HepG2 (cell line): ENCODE measurements around the gene RCBTB1. TPM values are rescaled to one million over a fixed set of nuclear protein-coding genes. Genes with fewer than 3 reads are reported as not detected.

Source experiments
- ATAC-seq: fragments of 200-7000 bp; cut with Tn5 transposase; 3 replicates; pipeline ENCODE4 v1.9.1; 2020; ENCODE audit warnings: mild to moderate bottlenecking, moderate library complexity
- BruUV-seq: library from RNA; stranded (reverse); fragments of 400-500 nt; replicated peaks from 2 replicates; lab custom pipeline; 2021; lab: Mats Ljungman, UMichigan
- CTCF ChIA-PET: fragments of 300-600 bp; formaldehyde crosslinking; extraction: SDS; loops from one replicate; lab custom pipeline; 2021; ENCODE audit warnings: low total read pairs, inconsistent platforms, low intra/inter-chr PET ratio; lab: Yijun Ruan, JAX
- POLR2A ChIA-PET: fragments of 350-600 bp; sonication (Branson Sonifier 250); formaldehyde crosslinking; loops from one replicate; lab custom pipeline; 2020; ENCODE audit warnings: antibody characterized with exemption, inconsistent platforms; lab: Yijun Ruan, JAX
- DNase-seq: peaks from one replicate; pipeline ENCODE4 v3.0.0-alpha.2; 2015; ENCODE audit warnings: low spot score
- FAIRE-seq: peaks from 3 replicates; lab custom pipeline; 2011; peaks lifted over from hg19 to GRCh38; lab: Jason Lieb, UNC
- H2AFZ ChIP-seq: one replicate; pipeline ENCODE4 v1.6.1; 2011; ENCODE audit warnings: low read length, inconsistent platforms
- H3K27ac ChIP-seq: fragments of 300-600 bp; 3 replicates; pipeline ENCODE4 v1.8.0; 2011; ENCODE audit warnings: mixed run types, mild to moderate bottlenecking, mixed read lengths, low read length, inconsistent platforms; ENCODE audit not compliant: insufficient read depth; ENCODE audit errors: extremely low read length
- H3K27me3 ChIP-seq, 2 experiments: fragments of 200-600 bp in 1 of 2; 2 replicates in 1 of 2; 3 replicates in 1 of 2; pipeline versions ENCODE4 v1.6.0 to v1.8.0; 2011; ENCODE audit warnings: low read length in 2 of 2, mild to moderate bottlenecking in 2 of 2, moderate library complexity in 2 of 2, inconsistent platforms in 1 of 2; ENCODE audit not compliant: insufficient read depth in 2 of 2, control insufficient read depth in 1 of 2
- H3K36me3 ChIP-seq, 2 experiments: fragments of 200-600 bp in 1 of 2; replicated peaks in 1 of 2; 2 replicates in 1 of 2; 3 replicates in 1 of 2; pipeline versions ENCODE4 v1.5.1 to v1.8.0; 2011; ENCODE audit warnings: low read length in 2 of 2, inconsistent platforms in 1 of 2; ENCODE audit not compliant: insufficient read depth in 2 of 2, control insufficient read depth in 1 of 2
- H3K4me1 ChIP-seq: 2 replicates; pipeline ENCODE4 v1.5.1; 2012; ENCODE audit warnings: low read length, inconsistent platforms; ENCODE audit not compliant: insufficient read depth
- H3K4me2 ChIP-seq: 2 replicates; pipeline ENCODE4 v1.6.0; 2011; ENCODE audit warnings: low read depth, low read length, inconsistent platforms
- H3K4me3 ChIP-seq, 3 experiments: fragments of 200-600 bp in 1 of 3; sonication (generic), shearing (Covaris generic) in 1 of 3; replicated peaks in 1 of 3; 2 replicates each; pipeline ENCODE4 v1.5.1; 2011 to 2016; ENCODE audit warnings: low read length in 3 of 3, inconsistent platforms in 2 of 3, low read depth in 2 of 3, mild to moderate bottlenecking in 2 of 3, control low read depth in 1 of 3, mixed read lengths in 1 of 3; ENCODE audit not compliant: insufficient read depth in 1 of 3
- H3K79me2 ChIP-seq: one replicate; pipeline ENCODE4 v1.6.1; 2011; ENCODE audit warnings: low read length, inconsistent platforms; ENCODE audit not compliant: insufficient read depth
- H3K9ac ChIP-seq: 2 replicates; pipeline ENCODE4 v1.6.0; 2011; ENCODE audit warnings: mild to moderate bottlenecking, low read depth, low read length, inconsistent platforms; ENCODE audit not compliant: insufficient read depth
- H3K9me3 ChIP-seq: 2 replicates; pipeline ENCODE4 v1.5.1; 2012; ENCODE audit warnings: mild to moderate bottlenecking, low read length
- H4K20me1 ChIP-seq: 2 replicates; pipeline ENCODE4 v1.6.0; 2011; ENCODE audit warnings: inconsistent platforms, mild to moderate bottlenecking, low read length, moderate library complexity; ENCODE audit not compliant: insufficient read depth
- BORCS8-MEF2B ChIP-seq: sonication (generic); formaldehyde crosslinking; IDR thresholded peaks from 2 replicates; pipeline ENCODE4 v1.8.0; 2022; ENCODE audit warnings: mild to moderate bottlenecking, missing genetic modification reagents
- CBX5 ChIP-seq: sonication (generic); formaldehyde crosslinking; IDR thresholded peaks from 2 replicates; pipeline ENCODE4 v1.4.0; 2020; ENCODE audit warnings: missing genetic modification reagents, borderline replicate concordance
- FIP1L1 ChIP-seq: fragments of 200-400 bp; formaldehyde crosslinking; IDR thresholded peaks from 2 replicates; pipeline ENCODE4 v1.6.1; 2018; ENCODE audit warnings: low read depth, mild to moderate bottlenecking, low read length, moderate library complexity, borderline replicate concordance; ENCODE audit not compliant: insufficient read depth
- HDAC2 ChIP-seq: sonication (generic); formaldehyde crosslinking; IDR thresholded peaks from 2 replicates; pipeline ENCODE4 v1.4.0; 2020; ENCODE audit warnings: missing genetic modification reagents
- HNF1B ChIP-seq: sonication (generic); formaldehyde crosslinking; IDR thresholded peaks from 2 replicates; pipeline ENCODE4 v1.5.1; 2020; ENCODE audit warnings: mild to moderate bottlenecking, moderate library complexity, missing genetic modification reagents
- KLF16 ChIP-seq, 2 experiments: sonication (generic) in 1 of 2; formaldehyde crosslinking in 1 of 2; IDR thresholded peaks; 2 replicates each; pipeline versions ENCODE4 v1.6.1 to v1.8.0; 2016 to 2023; ENCODE audit warnings: missing genetic modification reagents in 2 of 2, missing compliant biosample characterization in 1 of 2
- RORA ChIP-seq: sonication (generic); formaldehyde crosslinking; IDR thresholded peaks from 2 replicates; pipeline ENCODE4 v1.5.0; 2020; ENCODE audit warnings: mild to moderate bottlenecking, missing genetic modification reagents, moderate library complexity
- SOX13 ChIP-seq, 3 experiments: fragments of 450-650 bp in 1 of 3; sonication (generic) in 1 of 3; formaldehyde crosslinking in 1 of 3; IDR thresholded peaks in 2 of 3; conservative IDR thresholded peaks in 1 of 3; 2 replicates each; pipeline versions ENCODE4 v1.5.0 to v1.6.1; 2016 to 2020; ENCODE audit warnings: antibody characterized with exemption in 1 of 3, mild to moderate bottlenecking in 1 of 3, missing compliant biosample characterization in 1 of 3, missing genetic modification reagents in 1 of 3, moderate library complexity in 1 of 3
- ZNF331 ChIP-seq: sonication (generic); formaldehyde crosslinking; IDR thresholded peaks from 2 replicates; pipeline ENCODE4 v1.4.0; 2020; ENCODE audit warnings: missing genetic modification reagents
- ZNF747 ChIP-seq: sonication (generic); formaldehyde crosslinking; IDR thresholded peaks from 2 replicates; pipeline ENCODE4 v1.8.1; 2023; ENCODE audit warnings: missing genetic modification reagents, mild to moderate bottlenecking, borderline replicate concordance
- ZNF773 ChIP-seq: sonication (generic); formaldehyde crosslinking; IDR thresholded peaks from 2 replicates; pipeline ENCODE4 v1.4.0; 2020; ENCODE audit warnings: missing genetic modification reagents, borderline replicate concordance
- ZNF775 ChIP-seq: sonication (generic); formaldehyde crosslinking; IDR thresholded peaks from 2 replicates; pipeline ENCODE4 v1.4.0; 2020; ENCODE audit warnings: missing genetic modification reagents, mild to moderate bottlenecking, moderate library complexity, borderline replicate concordance
- ZNF777 ChIP-seq: sonication (generic); formaldehyde crosslinking; IDR thresholded peaks from 2 replicates; pipeline ENCODE4 v1.4.0; 2020; ENCODE audit warnings: missing genetic modification reagents
- ZNF816 ChIP-seq: sonication (generic); formaldehyde crosslinking; IDR thresholded peaks from 2 replicates; pipeline ENCODE4 v1.8.0; 2022; ENCODE audit warnings: missing genetic modification reagents, mild to moderate bottlenecking, borderline replicate concordance
- WGBS: methylation state at CpG from one replicate; pipeline ENCODE4 v1.1.6; 2017; ENCODE audit warnings: low lambda C conversion rate; 5-methylcytosine and 5-hydroxymethylcytosine counted together
- in situ Hi-C: cut with HindIII; loops from 2 replicates; pipeline ENCODE4 v1.10.0; 2017; ENCODE audit warnings: low pct_unique_long_range_greater_than_20kb; ENCODE audit not compliant: extremely low pct_ligation_motif_present
- intact Hi-C: fragments of 100-400 bp; cut with micrococcal nuclease; formaldehyde crosslinking; loops from one replicate; pipeline ENCODE4 v1.10.0; 2022; ENCODE audit not compliant: unreplicated experiment
- polyA plus RNA-seq, 8 experiments: library from polyadenylated mRNA; depleted of rRNA in 3 of 8; stranded (reverse) in 7 of 8; unstranded in 1 of 8; fragments of >200 nt; fragmentation: Illumina TruSeq in 4 of 8; extraction: Trizol in 4 of 8; gene quantifications; 2 replicates each; pipeline versions ENCODE4 v1.2.1 to v1.2.3, GENCODE V29; 2011 to 2016; ENCODE audit warnings: low read depth in 4 of 8, missing spikeins in 1 of 8, mixed read lengths in 1 of 8; ENCODE audit not compliant: insufficient read depth in 1 of 8
- total RNA-seq, 5 experiments: library from RNA; depleted of rRNA; stranded (reverse); fragments of >200 nt; fragmentation: Illumina TruSeq; extraction: Trizol; gene quantifications; 2 replicates each; pipeline ENCODE4 v1.2.3, GENCODE V29; 2016; ENCODE audit warnings: low read depth in 1 of 5
- TF ChIP-seq, protein P1 (sequence below): sonication (generic); formaldehyde crosslinking; IDR thresholded peaks from 2 replicates; pipeline ENCODE4 v1.5.0; 2020; ENCODE audit warnings: missing genetic modification reagents
- TF ChIP-seq, protein P2 (sequence below): sonication (generic); formaldehyde crosslinking; IDR thresholded peaks from 2 replicates; pipeline ENCODE4 v1.5.1; 2020; ENCODE audit warnings: mild to moderate bottlenecking, missing genetic modification reagents

Gene RCBTB1
- total and polyA plus RNA-seq, 2 of the 13 experiments (the other 11 are each of a cell fraction or from before 2014, with no cell fraction given), result 13.4 to 21.6 TPM

DNA sequence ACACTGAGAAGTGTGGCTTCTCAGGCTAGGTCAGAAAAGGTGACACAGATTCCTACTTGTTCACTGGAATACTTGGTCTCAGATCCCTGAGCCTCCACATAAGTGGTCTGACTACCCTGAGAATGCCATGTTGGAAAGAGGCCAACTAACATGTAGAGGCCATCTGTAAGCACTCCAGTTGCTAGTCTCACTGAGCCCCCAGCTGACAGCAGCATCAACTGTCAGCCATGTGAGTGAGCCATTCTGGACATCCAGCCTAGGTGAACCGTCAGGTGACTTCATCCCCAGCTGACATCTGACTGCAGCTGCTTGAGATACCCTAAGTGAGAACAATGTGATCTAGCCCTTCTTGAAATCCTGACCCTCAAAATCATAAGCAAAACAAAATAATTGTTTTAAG lies 24.8 kb upstream of the RCBTB1 start:
- no peaks in the 10 kb centered on the region for H3K36me3 ChIP-seq
- 17% methylated on average over 1 of the region's 1 CpG for WGBS
- H3K27me3 ChIP-seq, result no peaks in the 10 kb centered on the region
- intact Hi-C loops, result no loop called here
- H3K9me3 ChIP-seq, result no peaks in the 10 kb centered on the region
- in situ Hi-C loops, result no loop called here
- H3K27ac ChIP-seq, result no peak overlapping the region
- no peak for FAIRE-seq
- no TSS peak for BruUV-seq
- H3K4me1 ChIP-seq, result peaks cover 21% of the 10 kb centered on the region
- no peak overlapping the region for H3K9ac ChIP-seq
- DNase-seq, result no peak
- no peak for TF ChIP-seq FIP1L1
- no peak for TF ChIP-seq KLF16 (CRISPR knock-in tag; IDR thresholded peaks at IDR 0.05)
- no peak for TF ChIP-seq RORA (CRISPR knock-in tag)
- TF ChIP-seq SOX13 (IDR thresholded peaks at IDR 0.05), result no peak
- no peak for TF ChIP-seq SOX13 (CRISPR knock-in tag; conservative IDR thresholded peaks at IDR 0.05 in 1 of 2, IDR thresholded peaks at IDR 0.05 in 1 of 2)
- TF ChIP-seq CBX5 (CRISPR knock-in tag), result no peak
- no peak for TF ChIP-seq ZNF331 (CRISPR knock-in tag)
- TF ChIP-seq BORCS8-MEF2B, result no peak
- no peak for TF ChIP-seq ZNF775 (CRISPR knock-in tag)
- TF ChIP-seq, protein P1, sequence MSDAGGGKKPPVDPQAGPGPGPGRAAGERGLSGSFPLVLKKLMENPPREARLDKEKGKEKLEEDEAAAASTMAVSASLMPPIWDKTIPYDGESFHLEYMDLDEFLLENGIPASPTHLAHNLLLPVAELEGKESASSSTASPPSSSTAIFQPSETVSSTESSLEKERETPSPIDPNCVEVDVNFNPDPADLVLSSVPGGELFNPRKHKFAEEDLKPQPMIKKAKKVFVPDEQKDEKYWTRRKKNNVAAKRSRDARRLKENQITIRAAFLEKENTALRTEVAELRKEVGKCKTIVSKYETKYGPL (CRISPR knock-in tag), result no peak
- no peak for TF ChIP-seq ZNF816 (CRISPR knock-in tag)
- TF ChIP-seq HNF1B, result no peak
- TF ChIP-seq ZNF747, result no peak
- no peak for TF ChIP-seq ZNF773 (CRISPR knock-in tag)
- TF ChIP-seq HDAC2, result no peak
- no peak for TF ChIP-seq ZNF777 (CRISPR knock-in tag)
- TF ChIP-seq, protein P2, sequence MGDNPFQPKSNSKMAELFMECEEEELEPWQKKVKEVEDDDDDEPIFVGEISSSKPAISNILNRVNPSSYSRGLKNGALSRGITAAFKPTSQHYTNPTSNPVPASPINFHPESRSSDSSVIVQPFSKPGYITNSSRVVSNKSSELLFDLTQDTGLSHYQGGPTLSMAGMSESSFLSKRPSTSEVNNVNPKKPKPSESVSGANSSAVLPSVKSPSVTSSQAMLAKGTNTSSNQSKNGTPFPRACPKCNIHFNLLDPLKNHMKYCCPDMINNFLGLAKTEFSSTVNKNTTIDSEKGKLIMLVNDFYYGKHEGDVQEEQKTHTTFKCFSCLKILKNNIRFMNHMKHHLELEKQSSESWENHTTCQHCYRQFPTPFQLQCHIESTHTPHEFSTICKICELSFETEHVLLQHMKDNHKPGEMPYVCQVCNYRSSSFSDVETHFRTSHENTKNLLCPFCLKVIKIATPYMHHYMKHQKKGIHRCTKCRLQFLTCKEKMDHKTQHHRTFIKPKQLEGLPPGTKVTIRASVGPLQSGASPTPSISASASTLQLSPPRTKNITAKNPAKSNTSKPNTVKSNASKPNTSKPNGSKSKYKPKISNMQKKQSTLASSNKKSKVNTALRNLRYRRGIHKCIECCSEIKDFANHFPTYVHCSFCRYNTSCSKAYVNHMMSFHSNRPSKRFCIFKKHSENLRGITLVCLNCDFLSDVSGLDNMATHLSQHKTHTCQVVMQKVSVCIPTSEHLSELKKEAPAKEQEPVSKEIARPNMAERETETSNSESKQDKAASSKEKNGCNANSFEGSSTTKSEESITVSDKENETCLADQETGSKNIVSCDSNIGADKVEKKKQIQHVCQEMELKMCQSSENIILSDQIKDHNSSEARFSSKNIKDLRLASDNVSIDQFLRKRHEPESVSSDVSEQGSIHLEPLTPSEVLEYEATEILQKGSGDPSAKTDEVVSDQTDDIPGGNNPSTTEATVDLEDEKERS (CRISPR knock-in tag), result no peak
- TF ChIP-seq, all 625 proteins: peak for 0
- no peak for ATAC-seq
- no peak overlapping the region for H2AFZ ChIP-seq
- POLR2A ChIA-PET, result no interaction called here
- H3K79me2 ChIP-seq, result no peaks in the 10 kb centered on the region
- H3K4me2 ChIP-seq, result no peak overlapping the region
- no peaks in the 10 kb centered on the region for H4K20me1 ChIP-seq
- CTCF ChIA-PET, result no interaction called here
- H3K4me3 ChIP-seq, result no peak overlapping the region
